Dedifferentiated amniotic fluid mesenchymal stem cell (primary cell): ENCODE data around the gene UACA.
"Not testable (repeated sequence)": the region's sequence is repeated elsewhere in the genome, so short reads cannot be mapped to it uniquely, and the experiment has no call there.

Source experiments
- DNase-seq: peaks from one replicate; pipeline ENCODE4 v3.0.0-alpha.2; 2016; ENCODE audit errors: extremely low spot score

The UACA gene

GRCh38 chr15:70669006-70669602 lies 94.3 kb downstream of the UACA start:
- DNase-seq: no peak

DNA sequence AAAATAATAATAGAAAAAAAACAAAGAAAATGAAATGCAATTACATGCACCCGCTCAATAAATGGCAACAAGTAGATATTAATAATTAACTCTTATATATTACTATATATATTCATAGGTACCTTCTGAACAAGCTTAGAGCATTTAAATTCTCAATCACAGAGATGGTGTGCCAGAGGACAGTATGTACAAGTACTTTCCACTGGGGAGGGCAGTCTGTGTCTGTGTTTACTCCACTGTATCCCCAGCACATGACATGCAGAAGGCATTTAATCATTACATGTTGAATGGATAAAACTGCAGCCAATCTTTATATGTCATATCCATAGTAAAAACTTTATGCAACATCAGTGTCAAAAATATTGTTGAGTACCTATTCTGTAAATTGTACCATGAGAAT lies 97.8 kb downstream of the UACA start:
- DNase-seq: no peak

- DNase-seq: no peak
Measured at GRCh38 chr15:70664494-70664893, 98.9 kb downstream of the UACA start.

DNA sequence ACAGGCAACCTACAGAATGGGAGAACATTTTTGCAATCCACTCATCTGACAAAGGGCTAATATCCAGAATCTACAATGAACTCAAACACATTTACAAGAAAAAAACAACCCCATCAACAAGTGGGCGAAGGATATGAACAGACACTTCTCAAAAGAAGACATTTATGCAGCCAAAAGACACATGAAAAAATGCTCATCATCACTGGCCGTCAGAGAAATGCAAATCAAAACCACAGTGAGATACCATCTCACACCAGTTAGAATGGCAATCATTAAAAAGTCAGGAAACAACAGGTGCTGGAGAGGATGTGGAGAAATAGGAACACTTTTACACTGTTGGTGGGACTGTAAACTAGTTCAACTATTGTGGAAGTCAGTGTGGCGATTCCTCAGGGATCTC lies 100.3 kb downstream of the UACA start:
- not testable (repeated sequence) for DNase-seq

GRCh38 chr15:70659662-70660061 lies 103.7 kb downstream of the UACA start:
- no peak for DNase-seq

GRCh38 chr15:70658641-70659040 lies 104.7 kb downstream of the UACA start:
- DNase-seq: no peak

GRCh38 chr15:70653426-70653825 lies 109.9 kb downstream of the UACA start:
- DNase-seq: no peak

DNA sequence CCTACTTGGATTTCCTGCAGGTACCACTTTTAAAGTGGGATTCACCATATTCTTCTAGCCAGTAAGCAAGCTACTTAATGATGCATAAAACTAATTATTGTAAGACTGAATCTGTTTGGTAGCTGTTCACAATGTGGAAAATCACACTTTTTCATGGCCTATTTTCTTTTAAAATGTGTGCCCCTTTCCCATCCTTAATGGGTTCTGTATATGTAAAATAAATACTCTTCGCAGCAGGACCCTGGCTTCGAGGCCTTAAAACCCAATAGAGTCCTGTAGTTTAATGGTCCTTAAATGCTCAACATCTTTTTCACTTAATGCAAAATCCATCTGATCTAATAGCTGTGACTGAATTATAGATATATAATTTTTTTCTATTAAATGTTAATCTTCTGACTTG lies 111.0 kb downstream of the UACA start:
- DNase-seq: no peak

DNA sequence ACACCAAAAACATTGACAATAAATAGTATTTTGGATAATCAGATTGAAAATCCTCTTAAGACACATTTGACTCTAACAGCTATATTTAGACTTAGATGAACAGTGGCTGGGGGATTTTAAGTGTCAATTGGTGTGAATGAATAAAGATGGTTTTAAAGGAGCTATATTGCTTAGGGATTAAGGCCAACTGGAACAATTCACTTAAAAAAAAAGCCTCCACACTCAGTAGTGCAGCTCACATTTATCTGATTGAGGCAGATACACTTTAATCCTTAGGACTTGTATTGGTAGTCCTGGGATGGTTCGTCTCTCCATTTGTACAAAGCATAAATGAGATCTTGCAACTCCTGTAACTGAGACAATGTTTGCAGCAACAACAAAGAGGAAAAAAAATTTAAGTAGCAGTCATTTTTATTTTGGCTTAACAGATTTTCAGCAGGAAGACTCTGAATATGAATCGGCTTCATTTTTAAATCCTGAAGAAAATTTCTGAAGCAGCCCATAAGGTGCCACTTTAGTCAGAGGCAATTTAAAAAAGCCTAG lies 112.0 kb downstream of the UACA start:
- DNase-seq: no peak

DNA sequence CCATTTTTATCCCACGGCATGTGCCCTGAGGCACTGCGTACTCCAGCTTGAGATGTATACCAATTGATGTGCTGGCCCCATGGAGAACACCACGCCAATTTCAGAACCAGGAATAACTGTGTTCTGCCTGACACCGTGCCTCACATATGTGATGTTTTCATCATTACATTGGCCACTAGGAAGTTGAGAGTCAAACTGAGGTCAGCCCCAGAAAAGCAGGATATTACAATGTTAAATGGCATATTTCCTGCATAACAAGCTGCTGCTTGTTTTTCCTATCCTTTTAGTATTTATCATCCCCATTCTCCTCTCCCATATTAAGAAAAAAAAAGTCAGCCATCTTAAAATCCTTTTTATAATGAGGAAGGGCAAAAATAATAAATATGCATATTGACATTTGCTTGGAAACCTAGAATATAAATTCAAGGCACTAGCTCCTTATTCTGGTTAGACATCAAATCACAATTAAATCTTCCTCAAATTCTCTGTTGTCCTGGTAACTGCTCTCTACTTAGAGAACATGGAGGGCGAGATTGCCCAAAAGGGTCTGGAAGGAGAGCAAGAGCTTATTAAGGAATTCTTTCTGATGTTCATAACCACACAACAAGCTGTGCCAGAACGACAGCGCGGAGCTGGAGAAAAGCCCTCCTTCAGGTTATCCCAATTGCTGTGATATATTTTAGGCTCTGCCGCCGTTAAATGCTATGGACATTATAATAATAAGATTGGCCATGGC lies 112.6 kb downstream of the UACA start:
- DNase-seq: no peak

GRCh38 chr15:70647396-70647795 lies 116.0 kb downstream of the UACA start:
- DNase-seq: no peak

- DNase-seq: no peak
Measured at GRCh38 chr15:70646169-70646568, 117.2 kb downstream of the UACA start.

GRCh38 chr15:70643783-70644125 lies 119.6 kb downstream of the UACA start:
- DNase-seq: no peak

DNA sequence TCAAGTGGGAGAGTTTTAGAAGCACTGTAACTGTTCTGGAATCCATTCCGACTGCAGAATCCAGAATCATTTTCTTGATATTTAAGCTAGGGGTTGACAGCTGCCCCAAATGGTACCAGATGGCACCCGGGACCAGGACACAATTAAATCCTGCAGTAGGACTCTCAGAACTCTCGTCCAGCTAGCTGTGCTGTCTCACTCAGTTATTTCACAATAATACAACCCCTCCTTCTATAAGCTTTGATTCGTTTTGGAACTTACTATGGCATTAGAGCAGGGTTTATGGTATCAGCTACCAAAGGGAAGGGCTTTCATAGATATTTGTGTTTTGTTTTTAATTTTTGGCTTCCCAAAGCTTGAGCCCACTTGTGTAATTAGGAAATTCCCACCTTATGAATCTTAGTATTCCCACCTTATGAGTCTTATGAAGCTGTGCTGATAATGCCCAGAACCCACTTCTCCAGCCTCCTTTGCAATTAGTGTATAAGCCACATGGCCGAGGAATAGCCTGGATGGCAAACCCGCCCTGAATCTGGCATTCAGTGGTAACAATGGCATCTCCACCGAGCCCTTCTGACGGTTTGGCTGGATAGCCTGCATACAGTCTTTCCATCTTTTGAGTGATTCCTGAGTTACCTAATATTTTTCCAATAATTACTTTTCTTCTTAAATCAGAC lies 120.1 kb downstream of the UACA start:
- no peak for DNase-seq

DNA sequence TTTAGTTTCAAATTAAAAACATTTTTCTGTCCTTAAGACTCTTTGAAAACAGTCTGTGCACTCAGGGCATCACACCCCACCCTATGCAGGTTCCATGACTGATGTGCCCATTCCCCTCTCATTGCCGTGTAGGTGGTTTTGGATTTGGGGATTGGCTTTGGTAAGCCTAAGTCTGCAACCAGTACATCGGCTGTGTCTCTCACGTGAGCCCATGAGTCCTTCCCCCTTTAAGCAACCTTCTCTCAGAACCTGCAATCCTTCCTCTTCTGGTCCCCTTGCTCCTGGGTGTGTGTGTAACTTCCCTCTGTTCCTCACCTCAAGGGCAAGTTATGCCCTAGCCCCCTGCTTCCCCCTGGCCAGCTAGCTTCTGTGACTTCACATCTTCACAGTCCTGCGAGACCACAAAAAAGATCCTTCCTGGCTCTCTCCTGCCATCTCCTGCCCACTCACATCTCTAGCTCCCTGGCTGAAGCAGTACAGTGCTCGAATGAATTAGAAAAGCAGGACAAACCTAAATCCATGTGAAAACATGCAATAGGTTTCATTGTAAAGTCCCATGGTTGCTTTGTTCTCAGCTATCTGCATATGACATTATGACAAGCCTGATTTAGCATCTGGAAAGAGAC lies 126.7 kb downstream of the UACA start:
- DNase-seq: no peak

DNA sequence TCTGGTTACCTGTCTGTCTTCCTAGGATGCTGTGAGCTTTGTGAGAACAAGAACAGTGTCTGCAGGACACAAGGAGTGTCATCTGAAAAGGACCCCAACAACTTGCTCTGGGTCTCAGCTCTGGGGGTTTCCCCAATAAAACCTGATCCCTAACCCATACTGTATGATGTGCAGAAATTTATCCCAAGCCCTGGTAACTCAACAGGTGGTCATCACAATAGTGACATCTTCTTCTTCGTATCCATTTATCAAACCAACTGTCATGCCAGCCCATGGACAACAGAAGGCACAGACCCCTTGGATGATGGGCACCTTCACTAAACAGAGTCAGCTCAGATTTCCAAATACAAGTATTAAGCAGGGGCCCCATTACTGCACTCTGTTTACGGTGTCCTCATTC lies 127.5 kb downstream of the UACA start:
- no peak for DNase-seq

- no peak for DNase-seq
Measured at GRCh38 chr15:70633991-70634390, 129.4 kb downstream of the UACA start.

GRCh38 chr15:70633103-70633831 lies 130.1 kb downstream of the UACA start:
- no peak for DNase-seq

GRCh38 chr15:70632491-70633102 lies 130.8 kb downstream of the UACA start:
- DNase-seq: no peak

DNA sequence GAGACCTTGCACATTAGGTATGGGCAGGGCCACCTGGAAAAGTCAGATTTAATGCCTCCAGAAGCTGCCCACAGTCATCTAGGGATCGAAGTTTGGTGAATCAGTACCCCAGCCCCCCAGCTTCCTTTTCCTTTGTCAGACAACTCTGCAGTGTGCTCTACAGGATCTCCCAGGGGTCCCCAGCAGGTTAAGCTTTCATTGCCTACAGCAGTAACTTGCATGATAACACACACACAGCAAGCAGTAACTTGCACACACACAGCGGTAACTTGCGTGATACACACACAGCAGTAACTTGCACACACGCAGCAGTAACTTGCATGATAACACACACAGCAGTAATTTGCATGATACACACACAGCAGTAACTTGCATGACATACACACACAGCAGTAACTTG lies 131.3 kb downstream of the UACA start:
- no peak for DNase-seq

DNA sequence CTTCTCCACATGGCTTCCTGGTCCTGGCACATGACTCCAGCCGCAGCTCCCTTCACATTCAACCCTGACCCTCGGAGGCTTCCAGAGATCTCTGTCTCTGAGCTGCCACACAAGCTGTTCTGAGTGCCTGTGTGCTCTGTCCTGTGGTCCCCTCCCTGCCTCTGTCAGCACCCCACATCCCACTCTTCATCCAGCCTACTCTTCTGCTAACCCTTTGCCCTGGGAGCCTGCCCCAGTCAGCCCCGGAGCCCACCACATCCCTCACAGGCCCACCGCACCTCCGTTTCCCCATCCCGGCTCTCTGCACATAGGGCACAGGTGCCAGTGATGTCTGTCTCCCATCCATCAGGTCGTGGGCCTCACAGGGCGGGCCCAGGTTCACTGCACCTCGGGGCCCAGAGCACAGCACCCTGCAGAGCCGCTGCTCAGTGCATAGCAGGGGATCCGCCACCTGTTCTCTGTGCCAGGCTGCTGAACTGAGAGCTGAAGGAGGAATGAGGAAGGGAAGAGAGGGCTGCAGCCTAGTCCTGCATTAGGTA lies 133.6 kb downstream of the UACA start:
- no peak for DNase-seq
